GM13976 (cell line): Measurements from ENCODE around the gene TSHZ2.
"Not testable (repeated sequence)": the region's sequence is repeated elsewhere in the genome, so short reads cannot be mapped to it uniquely, and the experiment has no call there.

Experiments
- DNase-seq: peaks from one replicate; pipeline ENCODE4 v3.0.0; 2012; ENCODE audit warnings: low spot score
- in situ Hi-C: fragments of 300-500 bp; cut with MboI; formaldehyde crosslinking; loops from one replicate; pipeline ENCODE4 v1.12.0; 2022; ENCODE audit warnings: low sequenced_read_pairs, mixed read lengths, inconsistent platforms; ENCODE audit not compliant: unreplicated experiment
- TF ChIP-seq, protein P1 (sequence below): IDR thresholded peaks from 2 replicates; pipeline ENCODE4 v1.5.1; 2012; ENCODE audit warnings: borderline replicate concordance, mild to moderate bottlenecking; ENCODE audit not compliant: insufficient read depth; ENCODE audit errors: extremely low read depth, missing control alignments, control extremely low read depth

TSHZ2 gene

GRCh38 chr20:53355790-53356189 lies 383.6 kb downstream of the TSHZ2 start:
- no peak for DNase-seq
- TF ChIP-seq, protein P1, sequence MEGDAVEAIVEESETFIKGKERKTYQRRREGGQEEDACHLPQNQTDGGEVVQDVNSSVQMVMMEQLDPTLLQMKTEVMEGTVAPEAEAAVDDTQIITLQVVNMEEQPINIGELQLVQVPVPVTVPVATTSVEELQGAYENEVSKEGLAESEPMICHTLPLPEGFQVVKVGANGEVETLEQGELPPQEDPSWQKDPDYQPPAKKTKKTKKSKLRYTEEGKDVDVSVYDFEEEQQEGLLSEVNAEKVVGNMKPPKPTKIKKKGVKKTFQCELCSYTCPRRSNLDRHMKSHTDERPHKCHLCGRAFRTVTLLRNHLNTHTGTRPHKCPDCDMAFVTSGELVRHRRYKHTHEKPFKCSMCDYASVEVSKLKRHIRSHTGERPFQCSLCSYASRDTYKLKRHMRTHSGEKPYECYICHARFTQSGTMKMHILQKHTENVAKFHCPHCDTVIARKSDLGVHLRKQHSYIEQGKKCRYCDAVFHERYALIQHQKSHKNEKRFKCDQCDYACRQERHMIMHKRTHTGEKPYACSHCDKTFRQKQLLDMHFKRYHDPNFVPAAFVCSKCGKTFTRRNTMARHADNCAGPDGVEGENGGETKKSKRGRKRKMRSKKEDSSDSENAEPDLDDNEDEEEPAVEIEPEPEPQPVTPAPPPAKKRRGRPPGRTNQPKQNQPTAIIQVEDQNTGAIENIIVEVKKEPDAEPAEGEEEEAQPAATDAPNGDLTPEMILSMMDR, result no peak
- in situ Hi-C loops, result no loop called here

- in situ Hi-C loops, result no loop called here
- TF ChIP-seq, protein P1, result no peak
- no peak for DNase-seq
Measured at GRCh38 chr20:53359425-53359824, 387.3 kb downstream of the TSHZ2 start.

- in situ Hi-C loops, result no loop called here
- DNase-seq, result no peak
- TF ChIP-seq, protein P1, result no peak
Measured at GRCh38 chr20:53360852-53361251, 388.7 kb downstream of the TSHZ2 start.

GRCh38 chr20:53362736-53363135 lies 390.6 kb downstream of the TSHZ2 start:
- in situ Hi-C loops, result no loop called here
- no peak for DNase-seq
- TF ChIP-seq, protein P1, result no peak

DNA sequence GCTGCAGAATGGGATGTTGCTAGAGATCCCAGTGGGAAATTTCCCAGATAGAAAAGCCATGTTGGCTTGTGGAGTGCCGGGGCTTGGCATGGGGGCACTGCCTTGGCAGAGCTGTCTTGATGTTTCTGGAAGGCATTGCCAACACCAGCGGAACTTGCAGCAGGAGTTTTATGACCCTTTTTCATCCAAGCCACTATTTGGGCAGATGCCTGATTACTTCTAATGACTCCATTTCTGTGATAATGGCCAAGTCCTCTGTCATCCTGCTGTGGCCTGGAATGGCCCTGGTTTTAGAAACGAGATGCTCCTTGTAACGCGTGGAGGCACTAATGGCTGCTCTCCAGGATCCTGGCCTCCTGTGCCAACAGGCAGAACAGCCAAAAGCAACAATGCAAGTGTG lies 392.5 kb downstream of the TSHZ2 start:
- in situ Hi-C loops, result no loop called here
- TF ChIP-seq, protein P1, result no peak

DNA sequence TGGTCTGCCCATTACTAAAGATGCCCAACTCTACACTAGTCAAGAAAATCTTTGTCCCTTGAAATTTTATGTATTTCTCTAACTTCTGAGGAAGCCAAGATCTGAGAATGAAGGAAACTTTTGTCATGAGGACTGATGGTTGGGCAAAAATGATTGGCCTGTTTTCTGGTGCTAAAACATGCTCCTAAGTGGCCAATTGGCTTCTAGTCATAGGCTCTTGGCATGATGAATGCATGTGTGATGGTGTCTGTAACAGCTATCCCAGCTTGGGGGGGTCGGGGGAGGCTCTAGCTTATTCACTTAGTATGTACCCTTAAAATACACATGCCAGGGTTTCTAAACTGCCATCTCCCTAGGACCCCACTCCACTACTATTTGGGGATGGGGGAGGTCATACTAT lies 392.9 kb downstream of the TSHZ2 start:
- no peak for DNase-seq
- TF ChIP-seq, protein P1, result no peak
- in situ Hi-C loops, result no loop called here

More for the DNA sequence above, 392.5 kb downstream of the TSHZ2 start:
- no peak for DNase-seq

GRCh38 chr20:53365539-53366075 lies 393.4 kb downstream of the TSHZ2 start:
- in situ Hi-C loops, result no loop called here
- no peak for DNase-seq
- TF ChIP-seq, protein P1, result no peak

DNA sequence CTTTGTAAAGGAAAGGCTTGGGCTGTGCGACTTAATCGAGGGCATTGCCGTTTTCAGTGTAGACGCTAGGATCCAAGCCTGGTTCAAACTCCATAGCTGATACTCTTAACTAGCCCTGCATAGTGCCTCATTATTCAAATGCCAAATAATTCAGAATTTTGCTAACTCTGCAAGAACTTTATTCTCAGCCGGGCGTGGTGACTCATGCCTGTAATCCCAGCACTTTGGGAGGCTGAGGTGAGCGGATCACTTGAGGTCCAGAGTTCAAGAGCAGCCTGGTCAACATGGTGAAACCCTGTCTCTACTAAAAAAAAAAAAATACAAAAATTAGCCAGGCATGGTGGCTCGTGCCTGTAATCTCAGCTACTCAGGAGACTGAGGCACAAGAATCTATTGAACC lies 394.8 kb downstream of the TSHZ2 start:
- in situ Hi-C loops, result not testable (repeated sequence)

More for the DNA sequence above, 394.8 kb downstream of the TSHZ2 start:
- not testable (repeated sequence) for DNase-seq
